ENCODE data around the gene FXYD5.
"Not testable (repeated sequence)": the region's sequence is repeated elsewhere in the genome, so short reads cannot be mapped to it uniquely, and the experiment has no call there.

FXYD5 gene

DNA sequence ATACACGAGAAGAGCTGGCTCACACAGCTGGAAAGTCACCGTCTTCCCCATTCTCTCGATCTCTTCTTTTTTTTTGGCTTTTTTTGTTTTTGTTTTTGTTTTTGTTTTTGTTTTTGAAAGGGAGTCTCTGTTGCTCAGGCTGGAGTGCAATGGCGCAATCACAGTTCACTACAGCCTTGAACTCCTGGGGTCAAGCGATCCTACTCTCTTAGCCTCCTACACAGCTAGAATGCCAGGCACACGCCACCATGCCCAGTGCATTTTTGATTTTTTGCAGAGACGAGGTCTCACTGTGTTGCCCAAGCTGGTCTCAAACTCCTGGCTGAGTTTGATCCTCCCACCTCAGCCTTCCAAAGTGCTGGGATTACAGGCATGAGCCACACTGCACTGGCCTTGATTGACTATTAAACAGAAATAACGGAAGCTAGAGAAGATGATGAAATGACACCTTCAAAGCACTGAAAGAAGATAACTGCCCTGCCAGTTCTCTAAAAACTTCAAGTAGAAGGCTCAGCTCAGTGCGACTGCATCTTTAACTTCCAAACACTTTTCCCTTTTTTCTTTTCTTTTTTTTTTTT is 34.9 kb upstream of the FXYD5 start:
- no peak for DNase-seq (ENCODE audit: low read depth in 2 of 2)

DNA sequence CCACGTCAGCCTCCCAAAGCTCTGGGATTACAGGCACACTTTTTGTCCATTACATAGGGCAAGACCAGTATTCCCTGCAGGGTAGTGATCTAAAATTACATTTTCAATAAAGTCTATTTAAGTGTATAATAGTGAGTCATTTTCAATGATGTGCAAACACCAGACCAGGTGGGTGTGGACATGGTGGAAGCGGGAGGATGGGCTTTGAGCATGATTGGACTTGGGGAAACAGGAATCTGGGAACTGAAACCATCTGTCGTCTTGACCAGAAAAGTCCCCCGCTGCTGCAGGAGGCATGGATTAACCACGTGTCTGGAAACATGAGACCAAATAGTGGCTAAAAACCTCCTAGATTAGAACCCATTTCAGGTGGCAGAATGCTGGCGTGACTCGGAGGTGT is 34.0 kb upstream of the FXYD5 start:
- no peak for DNase-seq (ENCODE audit: low read depth in 2 of 2)

DNA sequence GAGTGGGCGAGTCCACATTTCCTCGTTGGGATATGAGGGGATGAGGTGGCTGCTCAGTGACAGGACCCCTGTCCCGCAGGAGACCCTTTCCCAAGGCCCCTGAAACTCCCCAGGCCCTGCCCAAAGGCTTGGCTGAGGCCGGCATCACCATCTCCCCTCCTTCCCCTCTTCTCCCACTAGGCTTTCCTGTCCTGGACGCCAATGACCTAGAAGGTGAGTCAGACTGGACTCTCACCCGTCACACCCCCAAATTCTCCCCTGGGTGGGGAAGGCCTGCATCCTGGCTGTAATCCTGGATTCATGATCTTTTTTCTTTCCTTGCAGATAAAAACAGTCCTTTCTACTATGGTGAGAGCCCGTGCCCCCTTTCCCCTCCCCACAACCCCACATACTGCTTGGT is 33.6 kb upstream of the FXYD5 start:
- no peak for DNase-seq (ENCODE audit: low read depth in 2 of 2)

DNA sequence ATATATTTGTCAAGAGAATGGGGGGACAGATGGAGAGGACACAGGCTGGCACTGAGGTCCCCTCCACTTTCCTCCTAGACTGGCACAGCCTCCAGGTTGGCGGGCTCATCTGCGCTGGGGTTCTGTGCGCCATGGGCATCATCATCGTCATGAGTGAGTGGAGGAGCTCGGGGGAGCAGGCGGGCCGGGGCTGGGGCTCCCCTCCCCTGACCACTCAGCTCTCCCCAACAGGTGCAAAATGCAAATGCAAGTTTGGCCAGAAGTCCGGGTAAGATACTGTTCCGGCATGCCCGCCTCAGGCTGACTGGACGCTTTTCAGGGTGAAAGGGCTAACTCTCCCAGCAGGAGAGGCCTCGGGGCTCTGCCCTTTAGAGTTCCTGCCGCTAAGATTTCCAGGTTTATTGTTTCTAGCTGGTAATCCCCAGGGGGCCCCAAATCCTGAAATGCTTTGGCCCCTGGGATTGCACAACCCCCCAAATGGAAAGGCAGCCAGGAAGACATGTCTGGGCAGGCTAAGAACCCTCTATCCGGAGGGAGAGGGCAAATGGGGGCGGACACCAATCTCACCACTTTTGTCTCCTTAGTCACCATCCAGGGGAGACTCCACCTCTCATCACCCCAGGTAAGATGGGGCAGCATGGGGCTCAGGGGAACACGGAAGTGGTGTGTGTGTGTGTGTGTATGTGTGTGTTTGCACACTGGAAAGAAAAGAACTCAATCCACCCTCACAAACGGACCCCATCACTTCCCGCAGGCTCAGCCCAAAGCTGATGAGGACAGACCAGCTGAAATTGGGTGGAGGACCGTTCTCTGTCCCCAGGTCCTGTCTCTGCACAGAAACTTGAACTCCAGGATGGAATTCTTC is 31.6 kb upstream of the FXYD5 start:
- DNase-seq (ENCODE audit: low read depth in 2 of 2) = no peak

DNA sequence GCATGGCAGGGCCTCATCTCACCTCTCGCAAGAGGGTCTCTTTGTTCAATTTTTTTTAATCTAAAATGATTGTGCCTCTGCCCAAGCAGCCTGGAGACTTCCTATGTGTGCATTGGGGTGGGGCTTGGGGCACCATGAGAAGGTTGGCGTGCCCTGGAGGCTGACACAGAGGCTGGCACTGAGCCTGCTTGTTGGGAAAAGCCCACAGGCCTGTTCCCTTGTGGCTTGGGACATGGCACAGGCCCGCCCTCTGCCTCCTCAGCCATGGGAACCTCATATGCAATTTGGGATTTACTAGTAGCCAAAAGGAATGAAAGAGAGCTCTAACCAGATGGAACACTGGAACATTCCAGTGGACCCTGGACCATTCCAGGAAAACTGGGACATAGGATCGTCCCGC is 31.0 kb upstream of the FXYD5 start:
- DNase-seq (ENCODE audit: low read depth in 2 of 2) = no peak

DNA sequence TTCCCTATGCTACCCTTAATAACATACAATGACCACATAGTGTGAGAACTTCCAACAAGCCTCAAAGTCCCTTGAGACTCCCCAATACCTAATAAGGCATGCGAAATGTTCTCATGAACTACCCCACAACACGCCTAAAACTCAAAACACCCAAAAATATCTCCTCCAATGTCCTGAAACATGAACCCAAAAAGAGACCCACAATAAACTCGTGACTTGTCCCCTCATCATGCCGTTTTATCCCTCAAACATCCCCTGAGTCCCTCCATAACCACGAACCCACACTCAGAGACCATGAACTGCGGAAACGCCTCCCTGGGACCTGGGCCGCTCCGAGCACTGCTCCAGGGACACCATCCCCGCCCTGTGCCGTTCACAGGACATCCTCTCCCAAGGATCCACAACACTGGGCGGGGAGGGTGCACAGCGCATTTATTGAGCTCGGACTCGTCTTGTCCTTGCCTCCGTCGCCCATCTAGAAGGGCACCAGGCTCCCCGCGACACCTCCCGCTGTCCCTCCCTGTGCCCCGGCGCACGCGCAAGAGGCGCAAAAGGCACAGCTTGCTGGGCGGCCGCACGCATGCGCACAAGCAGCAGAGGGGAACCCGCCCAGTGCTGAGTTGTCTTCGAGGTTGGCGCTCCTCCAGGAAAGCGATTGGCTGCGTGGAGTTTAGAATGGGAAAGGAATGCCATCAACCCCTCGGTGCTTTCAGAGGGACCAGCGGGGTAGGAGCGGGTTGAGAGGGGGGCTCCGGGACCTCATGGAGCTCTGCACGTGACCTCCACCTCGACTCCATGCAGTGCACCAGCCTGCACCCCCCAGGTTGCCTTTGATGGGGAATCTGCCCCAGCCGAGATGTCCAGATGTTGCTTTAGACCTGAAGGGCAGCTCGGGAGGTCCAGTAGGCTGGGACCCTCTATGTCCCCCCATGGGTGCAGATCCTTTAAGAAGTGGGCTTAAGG is 30.2 kb upstream of the FXYD5 start:
- peak; percentile 71 to 77 for DNase-seq (ENCODE audit: low read depth in 2 of 2)

DNA sequence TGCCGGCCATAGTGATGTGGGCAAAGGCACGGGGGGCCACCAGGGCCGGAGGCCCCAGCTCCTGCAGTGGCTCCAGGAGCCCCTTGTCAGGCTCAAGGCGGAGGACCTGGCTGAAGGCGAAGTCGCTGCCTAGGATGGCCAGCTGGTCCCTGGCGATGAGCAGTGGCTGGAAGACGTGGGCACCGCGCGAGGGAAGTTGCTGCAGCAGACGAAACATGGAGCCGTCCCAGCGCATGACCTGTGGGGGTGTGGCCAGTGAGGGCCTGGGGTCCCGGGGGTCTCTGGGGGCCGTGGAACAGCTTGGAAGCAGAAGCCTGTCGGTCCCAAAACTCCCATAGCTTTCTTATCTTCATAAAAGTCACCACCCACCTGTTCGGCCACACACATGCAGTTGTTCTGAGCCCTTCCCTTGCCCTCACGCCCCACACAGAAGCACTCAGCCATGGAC is 29.2 kb upstream of the FXYD5 start:
- no peak for DNase-seq (ENCODE audit: low read depth in 2 of 2)

DNA sequence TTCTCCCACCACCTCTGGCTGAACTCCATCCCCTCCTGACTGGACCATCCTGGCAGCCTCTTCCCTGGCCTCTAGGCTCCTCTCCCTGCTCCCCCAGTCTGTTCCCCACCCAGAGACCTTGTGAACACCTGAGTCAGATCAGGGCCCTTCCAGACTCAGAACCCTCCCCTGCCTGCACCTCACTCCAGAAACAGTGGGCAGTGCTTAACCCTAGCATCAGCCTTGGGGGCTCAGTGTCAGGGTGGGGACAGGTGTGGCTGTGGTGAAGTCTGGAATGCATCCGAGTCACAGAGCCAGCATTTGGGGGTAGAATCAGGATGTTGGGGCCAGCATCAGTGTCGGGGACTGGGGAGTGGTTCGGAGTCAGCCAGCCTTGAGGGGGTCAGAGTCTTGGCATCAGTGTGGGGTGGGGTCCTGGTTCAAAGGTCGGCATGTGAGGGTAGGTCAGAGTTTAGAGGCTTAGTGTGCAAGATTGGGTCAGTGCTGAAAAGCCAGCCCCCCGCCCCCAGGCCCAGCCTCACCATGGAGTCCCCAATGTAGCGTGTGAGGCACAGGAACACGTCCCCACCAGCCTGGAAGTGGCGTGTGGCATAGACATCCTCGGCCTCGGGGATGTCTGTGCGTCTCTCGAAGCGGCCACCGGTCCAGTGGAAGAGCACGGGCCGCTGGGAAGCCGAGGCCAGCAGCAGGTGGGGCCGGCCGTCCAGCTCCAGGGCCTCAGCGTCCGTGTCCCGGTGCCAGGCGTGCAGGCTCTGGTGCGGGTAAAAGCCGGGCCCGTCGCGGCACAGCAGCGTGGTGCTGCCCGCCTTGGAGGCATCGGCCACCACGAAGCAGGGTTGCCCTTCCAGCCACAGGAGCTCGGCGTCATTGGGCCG is 28.5 kb upstream of the FXYD5 start:
- DNase-seq (ENCODE audit: low read depth in 2 of 2) = no peak

DNA sequence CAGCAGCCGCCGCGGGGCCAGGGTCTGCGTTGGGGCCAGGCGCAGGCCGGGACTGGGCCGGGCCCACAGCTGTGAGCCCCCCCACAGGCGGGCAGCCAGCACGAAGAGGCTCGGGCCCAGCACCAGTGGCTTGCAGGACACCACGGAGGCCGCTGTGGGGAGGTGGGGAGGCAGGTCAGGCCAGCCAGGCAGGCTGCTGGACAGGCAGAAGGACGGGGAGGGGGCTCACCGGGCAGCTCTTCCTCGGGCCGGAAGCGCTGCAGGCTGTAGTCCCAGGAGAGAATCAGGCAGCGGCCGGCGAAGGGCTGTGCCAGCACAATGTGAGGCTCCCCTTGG is 27.9 kb upstream of the FXYD5 start:
- DNase-seq (ENCODE audit: low read depth in 2 of 2) = no peak

DNA sequence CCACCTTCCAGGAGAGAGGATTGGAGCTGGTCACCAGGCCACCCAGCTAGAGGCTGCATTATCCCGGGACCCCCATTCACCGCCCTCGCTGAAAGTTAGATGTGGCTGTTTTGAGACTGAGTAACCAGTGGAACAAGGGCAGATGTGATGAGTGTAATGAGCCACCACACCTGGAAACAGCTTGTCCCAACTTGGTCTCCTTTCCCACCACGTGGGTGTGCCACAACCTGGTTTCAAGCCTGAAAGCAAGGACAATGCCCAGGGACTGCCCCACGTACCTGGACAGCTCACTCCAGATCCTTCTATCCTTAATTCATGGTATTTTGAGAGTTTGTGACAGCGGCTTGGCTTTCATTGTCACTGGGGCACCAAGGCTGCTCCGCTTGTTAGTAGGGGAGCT is 26.7 kb upstream of the FXYD5 start:
- no peak for DNase-seq (ENCODE audit: low read depth in 2 of 2)

DNA sequence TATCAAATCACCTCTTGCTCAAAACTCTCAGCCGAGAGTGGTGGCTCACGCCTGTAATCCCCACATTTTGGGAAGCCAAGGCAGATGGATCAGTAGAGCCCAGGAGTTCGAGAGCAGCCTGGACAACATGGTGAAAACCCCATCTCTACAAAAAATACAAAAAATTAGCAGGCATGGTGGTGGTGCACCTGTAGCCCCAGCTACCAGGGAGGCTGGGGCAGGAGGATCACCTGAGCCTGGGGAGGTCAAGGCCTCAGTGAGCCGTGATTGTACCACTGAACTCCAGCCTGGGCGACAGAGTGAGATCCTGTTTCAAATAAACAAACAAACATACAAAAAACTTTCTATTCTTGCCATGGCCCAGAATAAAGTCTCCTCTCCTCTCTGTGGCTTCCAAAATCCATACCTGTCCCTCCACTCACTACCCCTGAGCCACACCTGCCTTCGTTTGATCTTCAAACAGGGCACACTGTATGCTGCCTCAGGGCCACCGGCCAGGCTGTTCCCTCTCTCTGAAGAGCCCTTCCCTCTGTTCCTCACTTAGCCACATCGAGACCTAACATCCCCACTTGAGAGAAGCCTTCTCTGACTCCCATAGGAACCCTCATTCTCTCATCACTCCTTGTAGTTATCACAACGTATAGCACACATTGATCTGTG is 26.0 kb upstream of the FXYD5 start:
- no peak for DNase-seq (ENCODE audit: low read depth in 2 of 2)

DNA sequence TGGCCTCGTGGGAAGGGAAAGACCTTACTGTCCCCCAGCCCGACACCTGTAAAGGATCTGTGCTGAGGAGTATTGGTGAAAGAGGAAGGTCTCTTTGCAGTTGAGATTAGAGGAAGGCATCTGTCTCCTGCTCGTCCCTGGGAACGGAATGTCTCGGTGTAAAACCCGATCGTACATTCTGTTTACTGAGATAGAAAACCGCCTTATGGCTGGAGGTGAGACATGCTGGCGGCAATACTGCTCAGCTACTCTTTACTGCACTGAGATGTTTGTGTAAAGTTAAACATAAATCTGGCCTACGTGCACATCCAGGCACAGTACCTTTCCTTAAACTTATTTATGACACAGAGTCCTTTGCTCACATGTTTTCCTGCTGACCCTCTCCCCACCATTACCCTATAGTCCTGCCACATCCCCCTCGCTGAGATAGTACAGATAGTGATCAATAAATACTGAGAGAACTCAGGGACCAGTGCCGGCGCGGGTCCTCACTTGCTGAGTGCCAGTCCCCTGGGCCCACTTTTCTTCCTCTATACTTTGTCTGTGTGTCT is 24.7 kb upstream of the FXYD5 start:
- DNase-seq (ENCODE audit: low read depth in 2 of 2) = not testable (repeated sequence)

DNA sequence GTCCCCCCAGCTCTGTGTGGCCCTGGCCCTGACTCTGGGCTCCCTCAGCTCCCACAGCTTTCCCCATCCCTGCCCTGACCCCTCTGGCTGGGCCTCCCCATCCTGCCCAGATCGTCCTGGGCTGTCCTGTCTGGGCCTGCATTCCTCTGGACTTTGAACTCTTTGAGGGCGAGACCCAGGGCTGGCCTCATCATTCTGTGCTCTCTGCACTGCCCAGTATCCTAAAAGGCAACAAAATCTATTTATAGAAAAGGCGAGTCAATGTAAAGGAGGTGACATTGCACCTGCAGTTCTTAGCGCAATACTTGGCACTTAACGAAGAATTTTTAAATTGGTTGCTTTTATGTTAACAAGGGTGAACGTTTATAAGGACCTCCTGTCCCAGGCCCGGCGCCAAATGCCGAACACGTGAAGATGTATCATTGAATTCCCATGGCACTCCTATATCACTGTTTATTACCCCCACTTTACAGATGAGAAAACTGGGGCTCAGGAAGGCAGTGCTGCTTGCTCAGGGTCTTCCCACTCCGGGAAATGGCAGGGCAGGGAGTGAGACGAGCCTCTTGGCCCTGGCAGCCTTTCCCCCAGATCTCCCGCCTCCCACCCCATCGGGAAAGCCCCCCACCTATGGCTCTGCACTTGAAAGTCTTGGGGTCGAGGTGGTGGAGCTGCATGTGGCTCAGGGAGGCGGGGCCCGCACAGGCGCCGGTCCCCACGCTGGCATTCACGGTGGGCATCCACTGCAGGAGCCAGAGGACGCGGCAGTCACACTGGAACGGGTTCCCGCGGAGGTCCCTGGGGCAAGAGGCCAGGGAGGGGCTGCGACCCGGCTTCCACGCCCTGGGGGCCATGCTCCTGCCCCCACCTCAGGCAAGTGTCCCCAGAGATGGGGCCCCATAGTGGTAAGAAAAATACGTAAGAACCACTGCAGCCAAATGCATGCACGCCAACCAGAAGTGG is 23.5 kb upstream of the FXYD5 start:
- no peak for DNase-seq (ENCODE audit: low read depth in 2 of 2)

DNA sequence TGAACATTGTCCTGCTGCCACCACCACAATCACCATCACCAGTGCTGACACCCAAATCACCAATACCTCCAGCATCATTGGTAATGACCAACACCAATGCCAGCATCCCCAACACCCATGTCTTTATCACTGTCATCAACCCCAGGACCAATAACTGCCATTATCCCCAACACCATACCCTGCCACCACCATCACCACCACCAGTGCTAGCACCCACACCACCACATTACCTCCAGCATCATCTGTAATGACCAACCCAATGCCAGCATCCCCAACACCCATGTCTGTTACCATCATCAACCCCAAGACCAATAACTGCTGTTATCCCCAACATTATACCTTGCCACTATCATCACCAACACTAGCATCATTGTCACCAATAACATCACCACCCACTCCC is 22.3 kb upstream of the FXYD5 start:
- no peak for DNase-seq (ENCODE audit: low read depth in 2 of 2)

DNA sequence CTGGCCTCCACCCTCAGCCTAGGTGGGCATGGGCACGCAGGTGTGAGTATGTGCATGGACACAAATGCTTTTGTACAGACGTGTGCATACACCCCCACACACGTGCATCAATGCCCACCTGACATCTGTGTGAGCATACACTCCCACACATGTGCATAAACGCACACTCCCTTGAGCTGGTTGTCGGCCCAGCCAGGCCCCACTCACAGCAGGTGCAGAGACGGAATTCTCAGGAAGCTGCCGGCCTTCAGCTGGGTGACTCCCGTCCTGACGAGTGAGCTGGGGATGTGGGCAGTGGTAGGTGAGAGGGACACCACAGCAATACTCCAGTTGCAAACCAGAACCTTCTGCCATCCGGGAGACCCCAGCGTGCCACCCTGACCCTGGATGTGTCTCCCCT is 20.7 kb upstream of the FXYD5 start:
- no peak for DNase-seq (ENCODE audit: low read depth in 2 of 2)

DNA sequence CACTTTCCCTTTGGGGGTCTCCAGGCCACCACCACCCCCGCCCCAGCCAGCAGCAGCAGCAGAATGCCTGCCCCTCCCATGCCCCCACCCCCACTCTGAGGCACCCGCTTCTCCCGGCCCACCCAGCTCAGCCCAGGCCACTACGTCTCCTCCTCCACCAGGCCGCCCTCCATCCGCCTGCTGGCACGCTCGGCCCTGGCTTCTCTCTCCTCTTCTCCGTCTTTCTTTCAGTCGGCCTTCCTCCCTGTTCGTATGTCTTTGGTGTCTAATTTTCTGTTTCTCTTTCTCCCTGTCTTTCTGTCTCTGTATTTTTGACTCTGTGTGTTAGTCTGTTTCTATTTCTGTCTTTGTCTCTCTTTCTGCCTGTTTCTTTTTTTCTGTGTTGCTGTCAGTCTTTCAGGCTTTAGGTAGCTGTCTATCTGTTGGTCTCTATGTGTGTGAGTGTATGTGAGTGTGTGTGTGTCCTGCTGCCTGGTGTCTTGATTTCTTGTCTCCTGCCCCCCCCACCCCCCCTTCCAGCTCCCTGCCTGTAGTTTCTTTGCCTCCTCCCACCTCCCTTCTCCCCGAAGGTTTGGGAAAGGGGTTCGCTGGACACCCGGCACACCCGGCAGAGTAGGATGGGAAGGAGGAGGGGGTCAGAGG is 19.8 kb upstream of the FXYD5 start, which contains the start of gene LGI4:
Gene LGI4 (minus strand): TSS at position 459 of the 642 bp plus-strand sequence. CDS start 379 bp downstream, at position 80.
- no peak for DNase-seq (ENCODE audit: low read depth in 2 of 2)

DNA sequence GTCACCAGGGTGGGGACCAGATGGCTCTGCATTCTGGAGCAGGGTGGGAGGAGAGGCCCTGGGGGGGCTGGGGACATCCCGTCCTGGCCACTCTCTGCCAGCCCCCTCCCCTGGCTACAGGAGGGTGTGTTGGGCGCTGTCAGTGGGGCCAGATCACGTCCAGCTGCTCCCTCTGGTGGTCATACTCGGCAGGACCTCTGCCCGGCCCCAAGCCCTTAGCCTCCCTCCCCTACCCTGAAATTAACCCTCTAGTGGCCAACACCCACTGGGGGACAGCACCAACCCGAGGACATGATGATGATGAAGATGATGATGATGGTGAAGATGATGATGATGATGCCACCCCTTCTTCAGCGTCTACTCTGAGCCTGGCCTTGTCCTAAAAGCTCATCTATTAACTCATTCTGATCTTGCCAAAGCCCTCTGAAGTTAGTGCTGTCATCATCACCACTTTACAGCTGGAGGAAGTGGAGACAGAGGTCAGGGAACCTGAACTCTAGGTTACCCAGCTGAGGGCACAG is 19.1 kb upstream of the FXYD5 start:
- DNase-seq (ENCODE audit: low read depth in 2 of 2) = no peak

DNA sequence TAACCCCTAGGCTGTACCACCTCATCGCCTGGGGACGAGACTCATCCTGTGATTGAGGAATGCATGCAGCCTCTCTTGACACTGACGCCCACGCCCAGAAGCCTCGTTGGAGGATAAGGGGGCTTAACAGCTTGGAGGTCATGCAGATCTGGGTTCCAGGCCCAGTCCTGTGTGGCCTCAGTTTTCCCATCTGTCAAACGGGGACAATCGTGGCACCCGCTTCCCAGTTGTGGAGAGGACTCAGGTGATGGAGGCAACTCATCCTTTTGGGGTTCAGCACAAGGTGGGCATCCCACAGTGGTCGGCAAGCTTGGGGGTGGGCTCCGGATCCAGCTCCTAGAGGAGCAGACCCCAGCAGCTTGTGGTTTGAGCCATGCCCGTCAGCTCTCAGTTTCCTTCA is 18.3 kb upstream of the FXYD5 start:
- no peak for DNase-seq (ENCODE audit: low read depth in 2 of 2)

Measured in stimulated activated CD8-positive, alpha-beta memory T cell treated with anti-CD3 and anti-CD28 coated beads, Interleukin-15, amount 100 ng/mL, for 4 hours (primary cell).